NCI-H2171 treated with DMSO at 0.1 percent for 48 hours (cell line): ENCODE data around the gene MGAT1.
"Not testable (repeated sequence)": the region's sequence is repeated elsewhere in the genome, so short reads cannot be mapped to it uniquely, and the experiment has no call there.

Experiments
- DNase-seq: peaks from one replicate; lab custom pipeline; 2025; lab: John Stamatoyannopoulos, UW

The MGAT1 gene

DNA sequence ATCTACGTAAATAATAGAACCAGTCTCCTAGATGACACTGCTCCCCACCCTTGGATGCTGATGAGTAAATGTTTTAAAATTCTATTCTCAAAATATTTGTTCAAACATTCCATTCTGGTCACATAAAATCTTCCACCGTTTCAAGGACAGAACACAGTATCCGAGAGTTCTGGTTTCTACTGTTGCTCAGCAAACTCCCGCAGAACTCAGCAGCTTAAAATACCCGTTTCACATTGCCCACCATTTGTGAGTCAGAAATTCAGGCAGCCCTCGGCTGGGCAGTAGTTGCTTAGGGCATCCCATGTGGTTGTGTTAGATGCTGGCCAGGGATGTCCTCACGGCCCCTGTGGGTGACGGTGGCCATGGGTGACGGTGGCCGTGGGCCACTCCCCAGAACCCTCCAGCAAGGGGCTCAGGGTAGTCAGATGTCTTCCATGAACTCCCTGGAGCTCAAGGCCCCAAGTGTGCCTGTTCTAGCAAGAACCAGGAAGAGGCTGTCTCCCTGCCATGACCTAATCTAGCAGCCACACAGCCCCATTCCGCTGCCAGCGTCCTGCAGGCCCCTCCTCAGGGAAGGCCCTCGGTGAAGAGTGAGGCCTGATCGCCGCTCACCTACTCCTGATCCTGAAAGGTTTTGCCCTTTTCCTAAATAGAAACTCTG lies 17.4 kb downstream of the MGAT1 start:
- no peak for DNase-seq

DNA sequence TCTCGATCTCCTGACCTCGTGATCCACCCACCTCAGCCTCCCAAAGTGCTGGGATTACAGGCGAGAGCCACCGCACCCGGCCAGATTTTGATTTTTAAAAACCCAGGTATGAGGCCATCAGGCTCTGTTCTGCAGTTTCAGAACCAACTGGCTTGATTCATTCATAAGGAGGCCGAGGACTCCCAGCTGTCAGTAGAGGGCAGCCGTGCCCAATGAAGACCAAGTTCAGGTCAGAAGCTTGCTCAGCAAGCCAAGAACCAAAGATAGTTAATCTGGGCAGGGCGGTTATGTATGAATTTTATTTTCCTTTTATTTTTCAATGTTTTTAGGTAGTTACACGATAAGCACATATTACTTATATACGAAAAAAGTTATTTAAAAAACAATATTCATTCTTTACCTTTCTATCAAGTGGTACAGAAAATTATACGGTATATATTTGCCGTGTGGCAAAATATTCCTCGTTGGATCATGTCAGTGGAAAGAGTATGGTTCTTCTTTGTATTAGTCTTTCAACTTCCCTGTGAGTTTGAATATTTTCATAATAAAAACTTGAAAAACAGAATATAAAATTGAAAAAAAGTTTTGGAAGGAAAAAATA lies 18.0 kb downstream of the MGAT1 start:
- DNase-seq: peak; percentile 29

DNA sequence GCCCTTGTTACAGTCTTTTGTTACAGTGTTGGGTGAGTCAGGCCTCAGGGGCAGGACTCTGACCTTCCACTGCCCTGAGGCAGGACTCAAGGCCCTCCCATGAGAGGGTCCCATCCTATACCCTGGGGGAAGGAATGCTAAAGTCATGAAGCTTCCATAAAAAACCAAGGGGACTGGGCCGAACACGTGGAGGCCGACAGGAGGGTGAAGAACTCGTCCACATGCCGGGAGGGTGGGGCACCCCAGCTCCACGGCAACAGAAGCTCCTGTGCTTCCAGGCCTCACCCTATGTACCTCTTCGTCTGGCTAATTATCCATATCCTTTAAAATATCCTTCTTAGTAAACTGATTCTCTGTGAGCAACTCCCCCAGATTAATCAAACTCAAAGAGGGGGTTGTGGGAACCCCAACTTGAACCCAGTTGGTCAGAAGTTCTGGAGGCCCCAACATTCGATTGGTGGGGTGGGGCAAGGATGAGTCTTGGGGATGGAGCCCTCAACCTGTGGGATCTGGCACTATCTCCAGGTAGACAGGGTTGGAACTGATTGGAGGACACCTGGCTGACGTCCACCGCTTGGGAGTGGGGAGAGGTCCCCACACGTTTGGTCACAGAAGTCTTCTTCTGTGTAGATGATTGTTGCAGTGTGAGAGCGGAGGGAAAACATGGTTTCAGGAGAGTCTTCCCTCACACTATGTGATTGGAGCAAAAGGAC lies 19.1 kb downstream of the MGAT1 start:
- DNase-seq: no peak

DNA sequence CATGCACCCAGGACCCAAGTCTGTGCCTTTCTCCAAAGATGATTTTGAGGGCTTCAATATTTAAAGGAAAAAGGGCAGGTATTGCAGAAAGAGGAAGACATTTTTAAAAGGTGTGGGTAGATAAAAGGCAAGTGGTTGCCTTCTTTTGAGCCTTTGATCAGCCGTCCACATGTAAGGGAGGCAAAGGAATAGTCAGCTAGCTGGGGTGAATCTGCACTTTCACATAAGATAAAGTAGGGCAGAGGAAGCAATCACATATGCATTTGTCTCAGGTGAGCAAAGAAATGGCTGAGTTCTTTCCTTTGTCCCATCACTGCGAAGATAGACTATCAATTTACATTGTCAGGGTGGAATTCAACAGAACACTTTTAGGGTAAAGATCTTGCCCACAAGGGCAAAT lies 19.9 kb downstream of the MGAT1 start:
- DNase-seq: no peak

DNA sequence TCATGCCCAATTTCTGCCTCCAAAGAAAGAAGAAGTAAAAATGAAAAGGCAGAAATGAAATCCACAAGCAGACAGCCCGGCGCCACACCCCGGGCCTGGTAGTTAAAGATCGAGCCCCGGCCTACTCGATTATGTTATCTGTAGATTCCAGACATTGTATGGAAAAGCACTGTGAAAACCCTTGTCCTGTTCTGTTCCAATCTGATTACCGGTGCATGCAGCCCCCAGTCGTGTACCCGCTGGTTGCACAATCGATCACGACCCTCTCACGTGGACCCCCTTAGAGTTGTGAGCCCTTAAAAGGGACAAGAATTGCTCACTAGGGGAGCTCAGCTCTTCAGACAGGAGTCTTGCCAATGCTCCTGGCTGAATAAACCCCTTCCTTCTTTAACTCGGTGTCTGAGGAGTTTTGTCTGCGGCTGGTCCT lies 20.7 kb downstream of the MGAT1 start:
- DNase-seq: not testable (repeated sequence)

DNA sequence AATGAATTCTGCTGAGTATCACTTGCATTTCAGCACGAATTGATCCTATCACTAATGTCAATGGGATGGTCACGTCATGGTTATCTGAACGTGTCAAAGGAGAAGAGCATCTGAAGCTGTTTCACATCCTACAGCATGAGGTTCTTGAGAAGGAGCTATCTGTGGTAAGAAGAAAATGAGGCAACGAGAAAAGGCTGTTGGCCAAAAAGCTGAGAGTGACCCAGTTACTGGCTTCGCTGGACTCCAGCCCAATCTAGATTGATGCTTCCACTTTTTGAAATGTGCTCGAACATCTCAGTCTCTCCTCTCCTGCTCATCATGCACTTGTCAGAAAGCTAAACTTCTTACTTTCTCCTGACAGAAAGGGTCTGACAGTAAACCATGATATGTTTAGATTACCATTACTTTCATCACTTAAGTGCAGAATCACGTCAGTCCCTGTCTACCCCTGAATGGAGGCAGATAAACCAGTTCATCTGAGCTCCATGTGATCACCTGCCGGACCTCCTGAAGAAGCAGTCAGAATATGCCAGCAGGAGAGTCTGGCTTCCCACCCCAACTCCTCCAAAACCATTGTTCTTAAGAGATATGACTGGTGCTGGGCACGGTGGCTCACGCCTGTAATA lies 22.5 kb downstream of the MGAT1 start:
- no peak for DNase-seq

DNA sequence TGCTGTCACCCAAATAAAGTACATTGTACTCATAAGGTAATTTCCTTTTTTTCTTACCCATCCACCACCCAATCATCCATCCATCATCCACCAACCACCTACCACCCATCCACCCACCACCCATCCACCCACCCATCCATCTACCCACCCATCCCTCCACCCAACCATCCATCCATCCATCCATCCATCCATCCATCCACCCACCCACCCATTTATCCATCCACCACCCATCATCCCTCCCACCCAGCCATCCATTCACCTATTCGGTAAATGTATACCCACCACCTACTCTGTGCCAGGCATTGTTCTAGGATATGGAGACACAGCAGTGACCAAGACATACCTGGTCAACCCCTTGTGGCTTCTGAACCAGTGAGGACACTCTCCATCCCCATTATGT lies 25.1 kb downstream of the MGAT1 start:
- DNase-seq: no peak

DNA sequence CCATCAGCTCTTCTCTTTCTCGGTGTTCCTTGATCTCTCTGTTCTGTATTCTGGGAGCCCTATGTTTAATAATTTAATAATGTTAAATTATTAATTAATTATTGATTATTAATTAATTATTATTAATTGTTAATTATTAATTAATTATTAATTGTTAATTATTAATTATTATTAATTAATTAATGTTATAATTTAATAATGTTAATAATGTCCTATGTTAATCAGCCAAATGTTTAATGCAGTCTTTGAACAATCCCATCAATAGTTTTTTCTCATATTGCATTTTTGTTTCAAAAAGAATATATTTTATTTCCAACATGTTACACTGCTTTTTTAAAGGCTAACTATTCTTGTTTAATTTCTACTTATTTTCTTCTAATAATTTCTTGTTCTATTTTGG lies 26.2 kb downstream of the MGAT1 start:
- DNase-seq: no peak

DNA sequence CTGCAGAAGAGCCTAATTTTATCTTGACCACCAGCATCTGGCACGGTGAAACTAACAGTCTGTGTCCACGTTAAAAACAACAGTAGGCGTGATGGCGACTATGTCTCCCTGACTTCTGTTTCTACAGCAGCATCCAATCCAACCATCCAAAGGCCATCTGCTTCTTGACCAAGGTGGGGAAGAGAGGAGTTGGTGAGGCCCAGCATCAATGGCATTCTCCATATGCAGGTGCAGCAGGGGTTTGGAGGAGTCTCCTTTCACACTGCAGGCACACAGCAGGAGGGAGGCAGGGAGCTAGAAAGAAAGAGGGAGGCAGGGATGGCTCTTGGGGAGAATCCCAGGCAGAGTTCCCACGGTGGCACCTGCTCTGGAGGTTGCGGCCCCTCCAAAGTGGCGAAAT lies 27.0 kb downstream of the MGAT1 start:
- no peak for DNase-seq

GRCh38 chr5:180771839-180772238 lies 30.8 kb downstream of the MGAT1 start:
- no peak for DNase-seq

DNA sequence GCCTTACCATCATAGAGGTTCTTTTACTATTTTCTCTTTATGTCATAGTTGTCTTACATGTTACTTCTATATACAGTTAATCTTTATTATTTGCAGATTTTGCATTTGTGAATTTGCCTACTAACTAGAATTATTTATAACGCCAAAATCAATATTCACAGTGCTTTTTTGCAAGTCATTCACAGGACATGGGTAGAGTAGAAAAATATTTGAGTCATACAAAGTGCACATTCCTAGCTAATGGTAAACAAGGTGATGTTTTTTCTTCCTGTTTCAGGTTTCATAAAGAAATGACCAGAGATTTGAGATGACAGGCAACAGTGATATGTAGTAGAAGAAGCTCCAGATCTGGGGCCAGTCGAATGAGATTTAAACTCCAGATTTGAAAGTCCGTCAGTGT lies 32.8 kb downstream of the MGAT1 start:
- DNase-seq: no peak

GRCh38 chr5:180755601-180756000 lies 47.0 kb downstream of the MGAT1 start:
- DNase-seq: no peak

- DNase-seq: no peak
These were observed 58.4 kb downstream of the MGAT1 start for GRCh38 chr5:180744253-180744652.

- DNase-seq: no peak
These were observed 59.9 kb downstream of the MGAT1 start for GRCh38 chr5:180742727-180743126.

DNA sequence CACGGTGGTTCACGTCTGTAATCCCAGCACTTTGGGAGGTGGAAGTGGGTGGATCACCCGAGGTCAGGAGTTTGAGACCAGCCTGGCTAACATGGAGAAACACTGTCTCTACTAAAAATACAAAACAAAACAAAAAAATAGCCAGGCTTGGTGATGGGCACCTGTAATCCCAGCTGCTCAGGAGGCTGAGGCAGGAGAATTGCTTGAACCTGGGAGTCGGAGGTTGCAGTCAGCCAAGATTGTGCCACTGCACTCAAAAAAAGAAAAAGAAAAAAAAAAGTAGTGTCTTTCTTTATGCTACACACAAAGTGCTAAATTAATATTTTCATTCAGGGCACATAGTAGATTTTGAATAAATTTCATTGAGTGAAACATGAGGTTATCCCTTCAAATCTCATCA lies 61.7 kb downstream of the MGAT1 start:
- DNase-seq: not testable (repeated sequence)

DNA sequence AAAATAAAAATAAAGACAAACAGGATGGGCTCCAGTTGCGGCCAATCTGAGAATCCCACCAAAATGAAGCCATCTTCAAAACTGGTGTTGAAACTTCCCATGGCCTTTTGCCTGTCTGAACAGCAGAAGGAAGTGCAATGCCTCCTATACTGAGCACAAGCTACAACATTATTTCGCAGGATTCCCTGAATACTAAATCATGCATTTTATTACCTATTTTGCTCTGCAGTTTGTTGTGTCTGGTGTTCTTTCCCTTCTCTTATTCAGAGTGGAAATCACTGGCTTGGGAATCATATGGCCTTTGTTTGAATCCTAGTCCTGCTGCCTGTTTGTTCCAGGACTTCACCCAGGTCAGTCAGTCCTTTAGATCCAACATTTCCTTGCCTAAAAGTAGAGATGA lies 62.6 kb downstream of the MGAT1 start, which contains the start of gene OR2Y1:
OR2Y1 (minus strand) TSS at position 101 of the 400 bp plus-strand sequence; CDS start at position 101, 0 bp downstream.
- DNase-seq: no peak

GRCh38 chr5:180739271-180739670 lies 63.3 kb downstream of the MGAT1 start:
- no peak for DNase-seq

DNA sequence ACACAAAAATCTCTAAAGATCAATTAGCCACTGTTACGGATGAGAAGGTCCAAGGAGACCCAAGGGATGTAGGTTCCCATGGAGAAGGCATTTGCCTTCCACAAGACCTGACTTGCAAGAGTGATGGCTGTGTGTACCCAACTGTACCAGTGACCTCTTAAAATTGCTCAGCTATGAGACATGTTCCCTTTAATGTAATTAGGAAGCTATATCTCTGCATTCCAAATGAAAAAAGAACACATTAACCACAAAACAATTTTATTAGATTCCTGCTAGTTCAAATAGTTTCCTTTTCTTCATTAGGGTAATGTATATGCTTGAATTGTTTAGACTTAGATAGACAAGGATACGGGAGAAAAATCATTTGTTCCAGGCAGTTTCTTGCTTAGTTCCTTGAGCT lies 66.1 kb downstream of the MGAT1 start:
- DNase-seq: no peak
